Measurements from ENCODE around the gene BMP8A. TPM values are rescaled to one million over a fixed set of nuclear protein-coding genes. Genes with fewer than 3 reads are reported as not detected.

The BMP8A gene
- total RNA-seq, 1 donor from 2014 or later = not detected

DNA sequence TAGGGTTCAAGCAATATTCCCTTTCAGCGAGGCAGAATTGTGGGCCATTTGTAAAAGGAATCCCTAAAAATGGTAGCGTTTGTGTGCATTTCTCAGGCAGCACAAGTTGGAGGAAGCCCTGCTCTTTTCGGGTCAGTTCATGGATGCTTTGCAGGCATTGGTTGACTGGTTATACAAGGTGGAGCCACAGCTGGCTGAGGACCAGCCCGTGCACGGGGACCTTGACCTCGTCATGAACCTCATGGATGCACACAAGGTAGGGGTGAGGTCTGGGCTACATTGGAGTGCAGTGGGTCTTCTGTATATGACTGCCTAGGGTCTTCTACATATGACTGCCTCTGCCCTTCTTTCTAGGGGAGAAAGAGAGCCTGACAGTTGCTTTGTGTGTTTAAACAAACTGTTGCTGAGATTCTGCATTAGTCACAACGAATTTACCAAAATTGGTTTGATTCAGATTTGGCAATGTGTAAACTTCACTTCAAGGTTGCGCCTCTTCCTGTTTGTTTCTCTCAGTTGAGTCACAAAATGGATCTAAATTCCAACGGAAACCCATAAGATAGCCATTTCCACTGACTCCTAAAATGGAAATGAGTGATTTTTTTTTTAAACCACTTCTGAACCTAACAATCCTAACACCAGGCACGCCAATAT is 40.4 kb upstream of the BMP8A start:
- Mint-ChIP-seq H3K9me3 (ENCODE audit: unreplicated experiment) (no peaks in the 10 kb centered on the region), H3K4me1 (ENCODE audit: unreplicated experiment) (peaks cover 18% of the 10 kb centered on the region), H3K27me3 (ENCODE audit: unreplicated experiment) (peaks cover 5% of the 10 kb centered on the region), H3K27ac (ENCODE audit: unreplicated experiment) (peak overlapping the region; percentile 31), H3K36me3 (ENCODE audit: low read depth, unreplicated experiment) (peaks cover 51% of the 10 kb centered on the region), H3K4me3 (ENCODE audit: unreplicated experiment) (peak overlapping the region; percentile 40)
- DNase-seq (ENCODE audit: low spot score) = no peak
- TF ChIP-seq, protein P1, sequence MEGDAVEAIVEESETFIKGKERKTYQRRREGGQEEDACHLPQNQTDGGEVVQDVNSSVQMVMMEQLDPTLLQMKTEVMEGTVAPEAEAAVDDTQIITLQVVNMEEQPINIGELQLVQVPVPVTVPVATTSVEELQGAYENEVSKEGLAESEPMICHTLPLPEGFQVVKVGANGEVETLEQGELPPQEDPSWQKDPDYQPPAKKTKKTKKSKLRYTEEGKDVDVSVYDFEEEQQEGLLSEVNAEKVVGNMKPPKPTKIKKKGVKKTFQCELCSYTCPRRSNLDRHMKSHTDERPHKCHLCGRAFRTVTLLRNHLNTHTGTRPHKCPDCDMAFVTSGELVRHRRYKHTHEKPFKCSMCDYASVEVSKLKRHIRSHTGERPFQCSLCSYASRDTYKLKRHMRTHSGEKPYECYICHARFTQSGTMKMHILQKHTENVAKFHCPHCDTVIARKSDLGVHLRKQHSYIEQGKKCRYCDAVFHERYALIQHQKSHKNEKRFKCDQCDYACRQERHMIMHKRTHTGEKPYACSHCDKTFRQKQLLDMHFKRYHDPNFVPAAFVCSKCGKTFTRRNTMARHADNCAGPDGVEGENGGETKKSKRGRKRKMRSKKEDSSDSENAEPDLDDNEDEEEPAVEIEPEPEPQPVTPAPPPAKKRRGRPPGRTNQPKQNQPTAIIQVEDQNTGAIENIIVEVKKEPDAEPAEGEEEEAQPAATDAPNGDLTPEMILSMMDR (IDR thresholded peaks at IDR 0.05; ENCODE audit: unreplicated experiment) = no peak

GRCh38 chr1:39452081-39452480 is 39.4 kb upstream of the BMP8A start:
- Mint-ChIP-seq H3K9me3 (ENCODE audit: unreplicated experiment) (no peaks in the 10 kb centered on the region), H3K27ac (ENCODE audit: unreplicated experiment) (no peak overlapping the region), H3K4me3 (ENCODE audit: unreplicated experiment) (no peak overlapping the region), H3K4me1 (ENCODE audit: unreplicated experiment) (peaks cover 13% of the 10 kb centered on the region), H3K27me3 (ENCODE audit: unreplicated experiment) (peaks cover 5% of the 10 kb centered on the region), H3K36me3 (ENCODE audit: low read depth, unreplicated experiment) (peaks cover 58% of the 10 kb centered on the region)
- no peak for DNase-seq (ENCODE audit: low spot score)
- TF ChIP-seq, protein P1 (IDR thresholded peaks at IDR 0.05; ENCODE audit: unreplicated experiment) = no peak

DNA sequence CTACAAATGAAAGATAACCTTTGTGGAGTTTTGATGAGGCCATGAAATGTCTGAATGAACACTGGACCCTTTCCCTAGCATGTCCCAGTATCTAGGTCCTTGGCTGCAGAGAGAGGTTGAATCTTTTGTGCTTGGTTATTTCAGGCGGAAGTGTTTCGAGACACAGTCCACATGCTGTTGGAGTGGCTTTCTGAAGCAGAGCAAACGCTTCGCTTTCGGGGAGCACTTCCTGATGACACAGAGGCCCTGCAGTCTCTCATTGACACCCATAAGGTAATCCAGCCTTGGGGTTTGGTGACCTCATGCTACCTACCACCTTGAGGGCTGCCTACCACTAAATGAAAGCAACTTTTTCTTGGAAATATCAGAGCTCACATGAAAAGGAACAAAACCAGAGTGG is 38.9 kb upstream of the BMP8A start:
- Mint-ChIP-seq H3K4me1 (ENCODE audit: unreplicated experiment) (peaks cover 9% of the 10 kb centered on the region), H3K9me3 (ENCODE audit: unreplicated experiment) (no peaks in the 10 kb centered on the region), H3K27ac (ENCODE audit: unreplicated experiment) (no peak overlapping the region), H3K27me3 (ENCODE audit: unreplicated experiment) (peaks cover 5% of the 10 kb centered on the region), H3K4me3 (ENCODE audit: unreplicated experiment) (no peak overlapping the region), H3K36me3 (ENCODE audit: low read depth, unreplicated experiment) (peaks cover 58% of the 10 kb centered on the region)
- TF ChIP-seq, protein P1 (IDR thresholded peaks at IDR 0.05; ENCODE audit: unreplicated experiment) = no peak
- DNase-seq (ENCODE audit: low spot score) = no peak

DNA sequence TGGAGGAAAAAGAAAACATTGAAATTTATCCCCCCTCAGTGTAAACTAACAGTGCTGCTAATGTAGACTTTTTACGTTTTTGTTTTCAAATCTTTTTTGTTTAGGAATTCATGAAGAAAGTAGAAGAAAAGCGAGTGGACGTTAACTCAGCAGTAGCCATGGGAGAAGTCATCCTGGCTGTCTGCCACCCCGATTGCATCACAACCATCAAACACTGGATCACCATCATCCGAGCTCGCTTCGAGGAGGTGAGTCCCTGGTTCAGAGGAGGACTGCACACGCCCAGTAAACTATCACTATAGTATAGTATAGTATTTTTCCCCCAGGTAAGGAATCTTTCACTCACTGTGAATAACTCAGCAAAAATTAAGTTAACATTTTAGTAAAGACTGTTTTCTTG is 37.8 kb upstream of the BMP8A start:
- TF ChIP-seq, protein P1 (IDR thresholded peaks at IDR 0.05; ENCODE audit: unreplicated experiment) = no peak
- peaks cover 7% of the 10 kb centered on the region for H3K4me1 Mint-ChIP-seq (ENCODE audit: unreplicated experiment)

GRCh38 chr1:39458991-39459390 is 32.4 kb upstream of the BMP8A start:
- Mint-ChIP-seq H3K4me3 (ENCODE audit: unreplicated experiment) (no peak overlapping the region), H3K9me3 (ENCODE audit: unreplicated experiment) (no peaks in the 10 kb centered on the region), H3K4me1 (ENCODE audit: unreplicated experiment) (peaks cover 2% of the 10 kb centered on the region), H3K36me3 (ENCODE audit: low read depth, unreplicated experiment) (peaks cover 70% of the 10 kb centered on the region), H3K27me3 (ENCODE audit: unreplicated experiment) (peaks cover 10% of the 10 kb centered on the region), H3K27ac (ENCODE audit: unreplicated experiment) (no peak overlapping the region)
- no peak for DNase-seq (ENCODE audit: low spot score)
- TF ChIP-seq, protein P1 (IDR thresholded peaks at IDR 0.05; ENCODE audit: unreplicated experiment) = no peak

More for the DNA sequence above, 37.8 kb upstream of the BMP8A start:
- H3K9me3 Mint-ChIP-seq (ENCODE audit: unreplicated experiment) = no peaks in the 10 kb centered on the region
- peak overlapping the region; percentile 41 for H3K27ac Mint-ChIP-seq (ENCODE audit: unreplicated experiment)
- peaks cover 7% of the 10 kb centered on the region for H3K27me3 Mint-ChIP-seq (ENCODE audit: unreplicated experiment)
- peaks cover 61% of the 10 kb centered on the region for H3K36me3 Mint-ChIP-seq (ENCODE audit: low read depth, unreplicated experiment)
- no peak for DNase-seq (ENCODE audit: low spot score)
- peak overlapping the region; percentile 42 for H3K4me3 Mint-ChIP-seq (ENCODE audit: unreplicated experiment)

Data from endothelial cell (in vitro differentiated cells).